ENCODE results near the gene LPP. TPM values are rescaled to one million over a fixed set of nuclear protein-coding genes. Genes with fewer than 3 reads are reported as not detected.

Gene LPP
- total RNA-seq, 1 donor from 2014 or later, result 218 TPM

DNA sequence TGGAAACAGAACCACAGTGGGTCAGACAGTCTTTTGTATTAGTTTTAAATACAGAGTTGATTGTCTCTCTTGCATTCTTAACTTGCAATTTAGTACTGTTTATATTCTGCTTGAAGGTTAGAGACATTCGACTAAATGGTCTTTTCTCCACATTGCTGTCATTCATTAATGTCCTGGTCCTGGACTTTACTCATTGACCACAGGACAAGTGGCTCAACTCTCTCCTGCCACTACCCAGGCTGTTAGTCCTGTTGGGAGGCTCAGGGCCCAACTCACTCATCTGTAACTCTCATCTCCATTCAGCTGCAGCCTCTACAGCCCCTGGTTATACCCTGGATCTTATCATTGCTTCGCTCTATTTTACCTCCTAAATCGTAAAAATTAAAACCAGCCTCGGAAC lies 427.4 kb downstream of the LPP start:
- Histone ChIP-seq H3K36me3 (ENCODE audit: control insufficient read depth, insufficient read depth, low read length) (no peaks in the 10 kb centered on the region), H3K4me3 (ENCODE audit: low read depth, low read length) (no peak overlapping the region), H3K27me3 (ENCODE audit: control insufficient read depth, insufficient read depth, low read length) (no peaks in the 10 kb centered on the region)
- DNase-seq (ENCODE audit: low read depth), result no peak
- TF ChIP-seq, protein P1, sequence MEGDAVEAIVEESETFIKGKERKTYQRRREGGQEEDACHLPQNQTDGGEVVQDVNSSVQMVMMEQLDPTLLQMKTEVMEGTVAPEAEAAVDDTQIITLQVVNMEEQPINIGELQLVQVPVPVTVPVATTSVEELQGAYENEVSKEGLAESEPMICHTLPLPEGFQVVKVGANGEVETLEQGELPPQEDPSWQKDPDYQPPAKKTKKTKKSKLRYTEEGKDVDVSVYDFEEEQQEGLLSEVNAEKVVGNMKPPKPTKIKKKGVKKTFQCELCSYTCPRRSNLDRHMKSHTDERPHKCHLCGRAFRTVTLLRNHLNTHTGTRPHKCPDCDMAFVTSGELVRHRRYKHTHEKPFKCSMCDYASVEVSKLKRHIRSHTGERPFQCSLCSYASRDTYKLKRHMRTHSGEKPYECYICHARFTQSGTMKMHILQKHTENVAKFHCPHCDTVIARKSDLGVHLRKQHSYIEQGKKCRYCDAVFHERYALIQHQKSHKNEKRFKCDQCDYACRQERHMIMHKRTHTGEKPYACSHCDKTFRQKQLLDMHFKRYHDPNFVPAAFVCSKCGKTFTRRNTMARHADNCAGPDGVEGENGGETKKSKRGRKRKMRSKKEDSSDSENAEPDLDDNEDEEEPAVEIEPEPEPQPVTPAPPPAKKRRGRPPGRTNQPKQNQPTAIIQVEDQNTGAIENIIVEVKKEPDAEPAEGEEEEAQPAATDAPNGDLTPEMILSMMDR (IDR thresholded peaks at IDR 0.05; ENCODE audit: insufficient read depth, low read length, poor library complexity, severe bottlenecking), result no peak

DNA sequence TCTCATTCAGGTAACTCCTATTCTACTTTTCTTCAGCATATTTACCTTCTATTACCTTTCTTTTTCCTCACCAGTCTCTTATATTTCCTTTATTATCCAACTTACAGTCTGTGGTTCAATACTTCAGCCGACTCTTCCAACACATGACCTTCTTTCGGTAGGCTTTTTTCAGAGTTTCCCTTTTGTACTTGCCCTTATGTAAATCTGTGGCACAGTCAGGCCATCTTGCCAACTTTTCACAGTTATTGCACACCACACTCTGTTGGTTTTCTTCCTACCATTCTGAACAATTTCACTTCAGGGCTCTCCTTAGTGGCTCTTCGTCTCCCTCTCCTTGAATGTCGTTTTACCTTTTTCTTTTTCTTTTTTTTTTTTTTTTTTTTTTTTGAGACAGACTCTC lies 427.8 kb downstream of the LPP start:
- Histone ChIP-seq H3K27me3 (ENCODE audit: control insufficient read depth, insufficient read depth, low read length) (no peaks in the 10 kb centered on the region), H3K36me3 (ENCODE audit: control insufficient read depth, insufficient read depth, low read length) (no peaks in the 10 kb centered on the region), H3K4me3 (ENCODE audit: low read depth, low read length) (no peak overlapping the region)
- DNase-seq (ENCODE audit: low read depth), result no peak
- TF ChIP-seq, protein P1 (IDR thresholded peaks at IDR 0.05; ENCODE audit: insufficient read depth, low read length, poor library complexity, severe bottlenecking), result no peak

DNA sequence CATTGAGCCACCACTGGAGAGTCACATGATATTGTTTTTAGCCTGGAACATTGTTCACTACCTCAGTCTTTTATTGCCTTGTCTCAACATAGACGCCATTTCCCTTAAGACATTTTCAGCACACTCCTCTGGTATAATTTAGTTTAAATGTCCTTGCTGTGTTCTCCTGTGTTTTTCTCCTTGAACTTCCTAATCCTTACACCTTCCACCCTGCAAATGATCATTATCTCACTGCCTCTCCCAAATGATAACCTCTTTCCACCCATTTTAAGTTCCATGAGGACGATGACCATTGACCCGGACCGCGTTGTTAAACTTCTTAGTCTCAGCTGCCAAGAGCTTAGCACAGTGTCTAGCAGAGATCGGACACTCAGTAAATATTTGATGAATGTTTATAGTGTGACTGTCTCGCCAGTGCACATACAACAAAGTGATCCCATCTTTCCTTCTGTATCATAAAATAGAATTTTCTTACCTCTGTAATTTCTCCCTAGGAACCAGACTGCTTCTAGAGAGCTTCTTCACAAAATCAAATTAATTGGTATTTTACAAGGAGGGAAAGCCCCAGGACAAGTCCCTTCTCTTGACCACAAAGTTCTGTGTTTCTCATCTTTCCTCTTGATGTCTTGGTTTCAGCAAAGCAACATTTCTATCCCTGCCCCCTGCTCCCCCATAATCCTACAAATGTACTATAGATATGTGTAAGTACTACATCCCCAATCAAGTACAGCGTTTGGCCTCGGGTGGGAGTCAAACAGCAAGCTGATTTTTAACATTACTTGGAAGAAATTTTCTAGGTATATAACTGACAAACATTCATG lies 429.6 kb downstream of the LPP start:
- Histone ChIP-seq H3K4me3 (ENCODE audit: low read depth, low read length) (no peak overlapping the region), H3K36me3 (ENCODE audit: control insufficient read depth, insufficient read depth, low read length) (no peaks in the 10 kb centered on the region), H3K27me3 (ENCODE audit: control insufficient read depth, insufficient read depth, low read length) (no peaks in the 10 kb centered on the region)
- TF ChIP-seq, protein P1 (IDR thresholded peaks at IDR 0.05; ENCODE audit: insufficient read depth, low read length, poor library complexity, severe bottlenecking), result no peak
- no peak for DNase-seq (ENCODE audit: low read depth)

DNA sequence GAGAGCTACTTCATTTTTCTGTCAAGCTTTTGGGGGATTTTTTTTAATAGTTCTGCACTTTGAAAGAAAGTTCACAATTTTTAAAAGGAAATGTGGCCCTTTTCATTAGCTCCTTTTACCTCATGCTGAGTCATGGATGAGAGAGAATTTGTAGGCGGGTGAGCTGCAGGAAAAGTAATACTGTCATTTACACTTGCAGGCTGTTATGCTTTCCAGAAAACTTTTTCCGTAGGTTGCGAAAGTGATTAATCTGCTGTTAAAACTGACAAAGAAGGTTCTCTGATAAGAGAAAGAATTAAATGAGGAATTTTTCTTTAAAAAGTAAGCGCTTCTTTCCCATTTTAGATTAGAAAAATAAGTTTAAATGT lies 430.2 kb downstream of the LPP start:
- Histone ChIP-seq H3K27me3 (ENCODE audit: control insufficient read depth, insufficient read depth, low read length) (no peaks in the 10 kb centered on the region), H3K4me3 (ENCODE audit: low read depth, low read length) (no peak overlapping the region), H3K36me3 (ENCODE audit: control insufficient read depth, insufficient read depth, low read length) (no peaks in the 10 kb centered on the region)
- no peak for DNase-seq (ENCODE audit: low read depth)
- TF ChIP-seq, protein P1 (IDR thresholded peaks at IDR 0.05; ENCODE audit: insufficient read depth, low read length, poor library complexity, severe bottlenecking), result no peak

DNA sequence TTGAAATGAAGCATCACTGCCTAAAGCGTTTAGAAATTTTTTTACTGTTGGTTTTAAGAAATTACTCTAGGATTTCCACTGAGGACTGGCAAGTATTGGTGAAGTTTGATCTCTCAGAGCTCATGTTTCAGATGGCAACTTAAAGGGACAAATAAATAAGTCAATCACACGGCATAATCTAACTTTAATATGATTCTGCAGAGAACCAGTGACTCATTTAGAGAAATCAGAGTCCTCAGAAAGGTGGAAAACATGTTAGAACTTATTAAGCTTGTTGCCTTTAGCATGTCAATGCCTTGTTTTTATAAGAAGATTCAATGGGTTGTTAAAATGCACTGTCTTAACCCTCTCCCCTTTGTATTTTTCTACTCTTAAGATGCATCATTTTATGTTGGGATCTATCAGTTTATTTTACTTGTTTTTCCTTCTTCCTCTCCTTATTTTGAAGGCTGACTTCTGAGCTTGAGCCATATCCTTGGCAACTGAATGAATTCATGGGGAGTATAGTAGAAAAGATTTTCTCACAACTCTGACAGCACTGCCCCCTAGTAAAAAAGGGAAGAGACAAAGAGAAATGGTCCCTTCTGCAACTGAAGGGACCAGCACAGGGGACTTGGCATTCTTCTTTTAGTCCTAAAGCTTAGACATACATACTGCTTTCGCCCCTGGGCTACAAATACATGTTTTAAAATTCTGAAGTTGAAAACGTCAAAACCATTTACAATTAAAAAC lies 431.2 kb downstream of the LPP start:
- TF ChIP-seq, protein P1 (IDR thresholded peaks at IDR 0.05; ENCODE audit: insufficient read depth, low read length, poor library complexity, severe bottlenecking), result no peak
- Histone ChIP-seq H3K4me3 (ENCODE audit: low read depth, low read length) (no peak overlapping the region), H3K36me3 (ENCODE audit: control insufficient read depth, insufficient read depth, low read length) (no peaks in the 10 kb centered on the region), H3K27me3 (ENCODE audit: control insufficient read depth, insufficient read depth, low read length) (no peaks in the 10 kb centered on the region)
- DNase-seq (ENCODE audit: low read depth), result no peak

All from kidney epithelial cell (primary cell).